Heart right ventricle (tissue), 16 donors: Measurements from ENCODE around the gene VSX1. TPM values are rescaled to one million over a fixed set of nuclear protein-coding genes. Genes with fewer than 3 reads are reported as not detected.

Experiments used
- ATAC-seq, 8 donors: fragments of 200-7000 bp; cut with Tn5 transposase; one replicate each; pipeline ENCODE4 v1.9.1; 2020; ENCODE audit warnings: mild to moderate bottlenecking in 8 of 8, moderate library complexity in 8 of 8, moderate number of reproducible peaks in 1 of 8
- DNase-seq, 2 donors: peaks; one replicate each; pipeline ENCODE4 v3.0.0-alpha.2; 2020
- H3K27ac ChIP-seq, 10 donors: fragments of 200-600 bp; sonication (generic) in 2 of 10; one replicate each; pipeline versions ENCODE4 v1.5.0 to v1.8.0; 2020 to 2022; ENCODE audit warnings: mild to moderate bottlenecking in 3 of 10
- H3K27me3 ChIP-seq, 7 donors: fragments of 200-600 bp; one replicate each; pipeline ENCODE4 v1.8.0; 2021 to 2022; ENCODE audit warnings: mild to moderate bottlenecking in 2 of 7
- H3K36me3 ChIP-seq, 9 donors: fragments of 200-600 bp; sonication (generic) in 1 of 9; one replicate each; pipeline versions ENCODE4 v1.5.0 to v1.8.0; 2020 to 2022; ENCODE audit warnings: mild to moderate bottlenecking in 2 of 9
- H3K4me1 ChIP-seq, 9 donors: fragments of 200-600 bp; sonication (generic) in 1 of 9; one replicate each; pipeline versions ENCODE4 v1.5.0 to v1.8.0; 2020 to 2022; ENCODE audit warnings: mild to moderate bottlenecking in 4 of 9
- H3K4me3 ChIP-seq, 10 donors: fragments of 200-600 bp; sonication (generic) in 2 of 10; one replicate each; pipeline versions ENCODE4 v1.5.0 to v1.8.0; 2020 to 2022; ENCODE audit warnings: mild to moderate bottlenecking in 7 of 10, moderate library complexity in 2 of 10
- H3K9me3 ChIP-seq, 11 donors: fragments of 200-600 bp in 10 of 11; sonication (generic) in 2 of 11; one replicate each; pipeline versions ENCODE4 v1.5.0 to v1.8.0; 2013 to 2022; ENCODE audit warnings: mild to moderate bottlenecking in 2 of 11, control low read depth in 1 of 11, moderate library complexity in 1 of 11
- WGBS, 2 donors: extraction: QIAGEN DNeasy Blood & Tissue Kit; methylation state at CpG; one replicate each; pipeline ENCODE4 v1.1.7; 2013; ENCODE audit warnings: inconsistent platforms in 1 of 2; 5-methylcytosine and 5-hydroxymethylcytosine counted together
- intact Hi-C, 10 donors: fragments of 100-400 bp; cut with DNase I; formaldehyde crosslinking; loops; one replicate each; pipeline versions ENCODE4 v1.11.1 to v1.14.2; 2022
- polyA plus RNA-seq, 2 donors: library from polyadenylated mRNA; stranded (reverse); fragments of 200-250 nt; gene quantifications; one replicate each; pipeline ENCODE4 v1.2.3, GENCODE V29; 2013
- total RNA-seq, 10 donors: library from RNA; stranded (reverse); fragmentation: NEBNext Ultra II Directional in 3 of 10; extraction: Animal tissue kit (Norgen Biotek cat#: 25700) in 3 of 10; gene quantifications; one replicate each; pipeline versions ENCODE4 v1.2.1 to v1.2.4, GENCODE V29; 2021 to 2023
- TF ChIP-seq, protein P1 (sequence below), 9 donors: fragments of 200-600 bp; sonication (generic) in 2 of 9; IDR thresholded peaks; one replicate each; pipeline versions ENCODE4 v1.5.0 to v1.8.0; 2021 to 2022; ENCODE audit warnings: antibody characterized with exemption in 9 of 9, mild to moderate bottlenecking in 5 of 9, moderate library complexity in 1 of 9
- donor health status: Arrhythmogenic right ventricular cardiomyopathy.
- donor health status: ischemic (EF 13 %, LVEDD 7.1; RV severe dilation, severe dysfunction).
- donor health status: healthy with polysubstance abuse.
- donor health status: DM: no; HTN: yes; CAD: no.
- donor health status: DM: no; HTN: no; CAD: no.
- donor health status: ischemic (EF 25% LVEDD 6.9; RV normal size, moderate dysfunction).
- donor health status: ischemic (EF 25% LVEDD 5.7; RV mildly dilated, moderate dysfunction).
- donor health status: healthy.
- donor health status: DM: yes; HTN: yes; CAD: no.
- donor health status: Ischemic cardiomyopathy.
- donor health status: ischemic (EF 35%, LVEDD 5.7; RV mildly dilated, moderate dysfunction).
- donor health status: nonischemic (EF 11% LVEDD 7.7; RV severe dilation, severe dysfunction).
- donor health status: DM: yes; HTN: yes; CAD: no.
- donor health status: PGD.
- donor health status: ischemic (EF 29% LVEDD 5.4; RV normal size, mild dysfunction).
- donor health status: nonischemic (EF 23%, LVEDD 6.1; RV moderate dilation, normal function).

Gene VSX1
- total and polyA plus RNA-seq, 12 donors = 0.16 to 0.79 (median 0.34) TPM; not detected in 2

- Histone ChIP-seq H3K4me1 (peaks cover 0 to 34% (median 23%) of the 10 kb centered on the region in 9 donors), H3K27ac (no peak overlapping the region), H3K9me3 (no peaks in the 10 kb centered on the region), H3K27me3 (peaks cover 37 to 99% (median 90%) of the 10 kb centered on the region in 7 donors), H3K36me3 (no peaks in the 10 kb centered on the region), H3K4me3 (peak overlapping the region in 2 of 10 donors; percentile 5 to 18)
- TF ChIP-seq, protein P1, sequence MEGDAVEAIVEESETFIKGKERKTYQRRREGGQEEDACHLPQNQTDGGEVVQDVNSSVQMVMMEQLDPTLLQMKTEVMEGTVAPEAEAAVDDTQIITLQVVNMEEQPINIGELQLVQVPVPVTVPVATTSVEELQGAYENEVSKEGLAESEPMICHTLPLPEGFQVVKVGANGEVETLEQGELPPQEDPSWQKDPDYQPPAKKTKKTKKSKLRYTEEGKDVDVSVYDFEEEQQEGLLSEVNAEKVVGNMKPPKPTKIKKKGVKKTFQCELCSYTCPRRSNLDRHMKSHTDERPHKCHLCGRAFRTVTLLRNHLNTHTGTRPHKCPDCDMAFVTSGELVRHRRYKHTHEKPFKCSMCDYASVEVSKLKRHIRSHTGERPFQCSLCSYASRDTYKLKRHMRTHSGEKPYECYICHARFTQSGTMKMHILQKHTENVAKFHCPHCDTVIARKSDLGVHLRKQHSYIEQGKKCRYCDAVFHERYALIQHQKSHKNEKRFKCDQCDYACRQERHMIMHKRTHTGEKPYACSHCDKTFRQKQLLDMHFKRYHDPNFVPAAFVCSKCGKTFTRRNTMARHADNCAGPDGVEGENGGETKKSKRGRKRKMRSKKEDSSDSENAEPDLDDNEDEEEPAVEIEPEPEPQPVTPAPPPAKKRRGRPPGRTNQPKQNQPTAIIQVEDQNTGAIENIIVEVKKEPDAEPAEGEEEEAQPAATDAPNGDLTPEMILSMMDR (IDR thresholded peaks at IDR 0.05) = peak in 5 of 9 donors; percentile 13 to 53 (median 48)
- WGBS, 2 donors = 5% methylated on average over 52 to 54 of the region's 54 CpGs
- intact Hi-C loops = loop anchor here in 6 of 10 donors (2.0 to 10.0 kb wide), 4 partner anchors 91 to 313 kb away; no protein-coding TSS in a partner anchor
- no peak for DNase-seq
- peak in 4 of 8 donors; percentile 28 to 58 (median 48) for ATAC-seq
These were observed 2.1 kb upstream of the VSX1 start for GRCh38 chr20:25083773-25084625.

DNA sequence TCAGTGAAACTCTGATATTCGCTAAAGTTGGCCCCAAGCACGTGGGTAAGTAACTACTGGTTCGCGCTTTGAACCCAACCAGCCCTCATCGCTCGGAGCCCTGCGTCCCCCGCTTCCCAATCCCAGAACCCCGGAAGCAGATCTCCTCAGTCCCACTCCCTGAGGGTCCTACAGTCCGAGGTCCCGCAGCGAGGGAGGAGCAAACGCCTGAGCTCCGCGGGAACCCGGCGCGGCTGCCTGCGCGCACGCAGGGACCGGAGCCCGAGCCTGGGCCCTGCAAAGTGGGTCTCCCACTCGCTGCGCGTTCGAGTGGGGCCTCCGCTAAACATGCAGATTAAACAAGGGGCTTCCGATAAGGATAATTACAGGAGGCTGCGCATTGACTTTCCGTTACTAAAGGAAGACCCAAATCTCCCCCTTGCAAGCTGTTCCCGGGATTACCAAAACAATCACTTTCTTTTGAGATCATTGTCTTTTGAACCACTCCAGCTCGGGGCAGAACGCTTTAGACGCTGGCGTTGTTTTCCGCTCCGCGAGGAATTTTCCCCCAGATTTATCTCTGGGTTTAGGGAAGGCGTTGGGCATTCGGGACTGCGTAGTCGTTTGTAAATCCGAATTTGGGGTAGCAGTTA is 1.3 kb upstream of the VSX1 start:
- ATAC-seq (no peak), DNase-seq (no peak)
- H3K9me3 ChIP-seq = no peaks in the 10 kb centered on the region
- peak overlapping the region in 3 of 10 donors; percentile 3 to 13 (median 5) for H3K4me3 ChIP-seq
- no peak overlapping the region for H3K27ac ChIP-seq
- WGBS, 2 donors = 3 to 4% methylated on average over 44 of the region's 44 CpGs
- no peaks in the 10 kb centered on the region for H3K36me3 ChIP-seq
- peaks cover 37 to 100% (median 96%) of the 10 kb centered on the region in 7 donors for H3K27me3 ChIP-seq
- intact Hi-C loops = loop anchor here in 6 of 10 donors (2.0 to 10.0 kb wide), 4 partner anchors 92 to 314 kb away; no protein-coding TSS in a partner anchor
- TF ChIP-seq, protein P1 (IDR thresholded peaks at IDR 0.05) = no peak
- peaks cover 0 to 36% (median 23%) of the 10 kb centered on the region in 9 donors for H3K4me1 ChIP-seq

DNA sequence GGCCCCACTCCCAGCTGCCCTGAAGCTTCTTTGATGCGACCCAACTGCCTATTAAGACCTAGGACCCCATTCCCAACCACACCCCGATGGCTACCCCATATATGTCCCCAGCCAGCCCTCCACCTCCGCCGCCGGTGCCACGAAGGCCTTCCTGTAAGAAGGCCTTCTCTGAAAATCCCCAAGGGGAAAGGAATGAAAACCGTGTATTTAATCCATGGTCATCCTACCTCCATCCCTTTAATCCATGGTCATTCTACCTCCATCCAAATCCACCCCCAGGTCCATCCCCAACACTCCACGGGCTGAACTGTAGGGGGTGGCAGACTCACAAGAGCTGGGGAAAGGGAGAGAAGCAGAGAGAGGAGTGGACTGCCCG is 545 bp upstream of the VSX1 start:
- TF ChIP-seq, protein P1 (IDR thresholded peaks at IDR 0.05) = peak in 2 of 9 donors; percentile 4 to 15
- peaks cover 37 to 100% (median 97%) of the 10 kb centered on the region in 7 donors for H3K27me3 ChIP-seq
- no peaks in the 10 kb centered on the region for H3K9me3 ChIP-seq
- DNase-seq (no peak), ATAC-seq (peak in 1 of 8 donors; percentile 50)
- no peaks in the 10 kb centered on the region for H3K36me3 ChIP-seq
- intact Hi-C loops = loop anchor here in 6 of 10 donors (2.0 to 10.0 kb wide), 4 partner anchors 92 to 315 kb away; no protein-coding TSS in a partner anchor
- H3K4me1 ChIP-seq = peaks cover 0 to 43% (median 29%) of the 10 kb centered on the region in 9 donors
- no peak overlapping the region for H3K27ac ChIP-seq
- no peak overlapping the region for H3K4me3 ChIP-seq
- WGBS, 2 donors = 19 to 26% methylated on average over 9 of the region's 9 CpGs
